Common myeloid progenitor, CD34-positive (primary cell): Measurements from ENCODE around the gene UBE2L5.
A peak's percentile ranks its signal among the peaks of the same experiment; 100 is the strongest.
"Not testable (repeated sequence)": the region's sequence is repeated elsewhere in the genome, so short reads cannot be mapped to it uniquely, and the experiment has no call there.

Experiments used
- CTCF ChIA-PET: fragments of 350-600 bp; sonication (Branson Sonifier 250); formaldehyde crosslinking; loops from one replicate; lab custom pipeline; 2021; ENCODE audit warnings: antibody characterized with exemption; lab: Charles Lee
- POLR2A ChIA-PET: fragments of 350-600 bp; sonication (Branson Sonifier 250); formaldehyde crosslinking; loops from one replicate; lab custom pipeline; 2021; ENCODE audit warnings: antibody characterized with exemption; lab: Charles Lee
- DNase-seq, 3 donors: peaks; one replicate each; pipeline versions ENCODE4 v3.0.0 to v3.0.0-alpha.2; 2013
- H3K27ac ChIP-seq, 2 experiments: 1 replicate in 1 of 2; 2 replicates in 1 of 2; pipeline ENCODE4 v1.7.0; 2013; ENCODE audit warnings: inconsistent platforms in 2 of 2, low read length in 2 of 2, mild to moderate bottlenecking in 2 of 2, low read depth in 1 of 2, moderate library complexity in 1 of 2; ENCODE audit not compliant: severe bottlenecking in 2 of 2, insufficient read depth in 1 of 2, poor library complexity in 1 of 2
- H3K27me3 ChIP-seq, 5 experiments: replicated peaks in 2 of 5; 1 replicate in 3 of 5; 2 replicates in 2 of 5; pipeline versions ENCODE4 v1.6.1 to v1.7.0; 2013; ENCODE audit warnings: low read length in 4 of 5, mild to moderate bottlenecking in 2 of 5, moderate library complexity in 2 of 5, inconsistent platforms in 1 of 5; ENCODE audit not compliant: insufficient read depth in 5 of 5, control insufficient read depth in 4 of 5
- H3K36me3 ChIP-seq, 4 experiments: 1 replicate in 2 of 4; 2 replicates in 2 of 4; pipeline versions ENCODE4 v1.6.1 to v1.7.0; 2013; ENCODE audit warnings: low read length in 3 of 4, control low read depth in 1 of 4, mild to moderate bottlenecking in 1 of 4; ENCODE audit not compliant: control insufficient read depth in 4 of 4, insufficient read depth in 4 of 4
- H3K4me1 ChIP-seq, 4 experiments: 1 replicate in 3 of 4; 2 replicates in 1 of 4; pipeline versions ENCODE4 v1.6.1 to v1.7.1; 2013; ENCODE audit warnings: low read length in 3 of 4, mild to moderate bottlenecking in 3 of 4, control low read depth in 1 of 4, inconsistent platforms in 1 of 4, moderate library complexity in 1 of 4; ENCODE audit not compliant: control insufficient read depth in 4 of 4, insufficient read depth in 4 of 4; ENCODE audit errors: control extremely low read depth in 1 of 4
- H3K4me3 ChIP-seq, 7 experiments: 1 replicate in 4 of 7; 2 replicates in 3 of 7; pipeline versions ENCODE4 v1.5.1 to v1.7.0; 2013; ENCODE audit warnings: mild to moderate bottlenecking in 7 of 7, low read length in 6 of 7, moderate library complexity in 6 of 7, inconsistent platforms in 2 of 7, low read depth in 2 of 7, control low read depth in 1 of 7; ENCODE audit not compliant: insufficient read depth in 4 of 7, control insufficient read depth in 1 of 7; ENCODE audit errors: extremely low read depth in 1 of 7
- H3K9me3 ChIP-seq, 5 experiments: 1 replicate in 4 of 5; 2 replicates in 1 of 5; pipeline versions ENCODE4 v1.6.1 to v1.7.1; 2013; ENCODE audit warnings: low read length in 4 of 5, mild to moderate bottlenecking in 2 of 5, inconsistent platforms in 1 of 5, low read depth in 1 of 5, moderate library complexity in 1 of 5; ENCODE audit not compliant: control insufficient read depth in 4 of 5, insufficient read depth in 2 of 5; ENCODE audit errors: control extremely low read depth in 1 of 5
- WGBS: methylation state at CpG from one replicate; pipeline ENCODE4 v1.1.5; 2013; ENCODE audit not compliant: insufficient coverage; 5-methylcytosine and 5-hydroxymethylcytosine counted together

UBE2L5 gene

DNA sequence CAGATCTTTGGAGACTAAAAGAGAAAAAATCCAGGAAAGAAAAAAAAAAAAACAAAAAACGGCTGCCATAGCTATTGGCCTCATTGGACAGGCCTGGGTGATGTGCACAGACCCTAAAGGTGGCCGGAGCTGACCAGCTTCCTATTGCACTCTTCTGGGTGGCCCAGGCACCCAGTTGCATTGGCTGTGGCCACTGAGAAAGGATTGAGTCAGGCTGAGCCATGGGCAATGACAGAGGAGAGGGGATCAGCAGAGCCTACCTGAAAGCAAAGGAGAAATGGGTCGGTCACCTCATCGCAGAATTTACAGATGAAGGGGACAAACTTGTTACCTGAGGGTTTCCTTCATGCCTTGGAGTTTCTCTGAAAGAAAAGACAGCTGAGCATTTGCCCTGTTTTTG, 26.1 kb downstream of the UBE2L5 start:
- no peaks in the 10 kb centered on the region for H3K36me3 ChIP-seq
- no peak for DNase-seq
- H3K27me3 ChIP-seq = no peaks in the 10 kb centered on the region
- no peak overlapping the region for H3K4me3 ChIP-seq
- POLR2A ChIA-PET = no interaction called here
- H3K4me1 ChIP-seq = peaks cover 1 to 15% (median 11%) of the 10 kb centered on the region in 4 experiments
- no peaks in the 10 kb centered on the region for H3K9me3 ChIP-seq
- CTCF ChIA-PET = interaction anchor here (0.7 to 1.5 kb wide), 5 partner anchors 14 to 100 kb away, joined by 3 to 5 read pairs (median 3); no protein-coding TSS in a partner anchor
- H3K27ac ChIP-seq = no peak overlapping the region
- 96% methylated on average over 3 of the region's 4 CpGs for WGBS

- no peaks in the 10 kb centered on the region for H3K36me3 ChIP-seq
- no peaks in the 10 kb centered on the region for H3K27me3 ChIP-seq
- H3K4me3 ChIP-seq = no peak overlapping the region
- DNase-seq = no peak
- no peak overlapping the region for H3K27ac ChIP-seq
- no CpG with 5 or more reads among the region's 2 CpGs for WGBS
- H3K4me1 ChIP-seq = peaks cover 1 to 14% (median 9%) of the 10 kb centered on the region in 4 experiments
- ChIA-PET CTCF (interaction anchor here (1.1 to 1.5 kb wide), 4 partner anchors 13 to 64 kb away, joined by 3 to 5 read pairs (median 4); no protein-coding TSS in a partner anchor), POLR2A (no interaction called here)
- no peaks in the 10 kb centered on the region for H3K9me3 ChIP-seq
Observed at GRCh38 chr13:30450066-30450465, 27.8 kb downstream of the UBE2L5 start.

DNA sequence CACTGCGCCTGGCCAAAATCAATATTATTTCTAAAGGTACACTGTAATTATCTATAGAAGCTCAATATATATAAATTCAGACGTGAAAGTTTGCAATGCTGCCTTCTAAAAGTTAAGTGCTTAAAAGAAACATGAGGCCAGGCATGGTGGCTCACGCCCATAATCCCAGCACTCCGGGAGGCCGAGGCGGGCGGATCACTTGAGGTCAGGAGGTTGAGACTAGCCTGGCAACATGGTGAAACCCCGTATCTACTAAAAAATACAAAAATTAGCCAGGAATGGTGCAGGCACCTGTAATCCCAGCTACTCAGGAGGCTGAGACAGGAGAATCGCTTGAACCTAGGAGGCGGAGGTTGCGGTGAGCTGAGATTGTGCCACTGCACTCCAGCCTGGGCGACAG, 29.2 kb downstream of the UBE2L5 start:
- H3K4me3 ChIP-seq, H3K4me1 ChIP-seq, DNase-seq, H3K36me3 ChIP-seq, H3K27ac ChIP-seq, H3K9me3 ChIP-seq, POLR2A ChIA-PET, H3K27me3 ChIP-seq: not testable (repeated sequence)
- CTCF ChIA-PET = interaction anchor here (1.3 to 3.0 kb wide), 4 partner anchors 9 to 96 kb away, joined by 3 to 11 read pairs (median 5); no protein-coding TSS in a partner anchor
- WGBS = 100% methylated on average over 5 of the region's 12 CpGs

GRCh38 chr13:30453727-30454126, 31.4 kb downstream of the UBE2L5 start:
- Histone ChIP-seq H3K27ac (no peak overlapping the region), H3K9me3 (no peaks in the 10 kb centered on the region), H3K36me3 (peaks cover 0 to 10% (median 4%) of the 10 kb centered on the region in 4 experiments), H3K4me3 (no peak overlapping the region), H3K4me1 (no peaks in the 10 kb centered on the region), H3K27me3 (no peaks in the 10 kb centered on the region)
- ChIA-PET CTCF (interaction anchor here (0.8 to 3.0 kb wide), 2 partner anchors 8 to 99 kb away, joined by 4 to 11 read pairs; no protein-coding TSS in a partner anchor), POLR2A (interaction anchor here (0.6 kb wide), 1 partner anchor 99 kb away, joined by 6 read pairs; no protein-coding TSS in a partner anchor)
- WGBS = no CpG with 5 or more reads among the region's 4 CpGs
- peak; percentile 23 to 84 (median 68) for DNase-seq

DNA sequence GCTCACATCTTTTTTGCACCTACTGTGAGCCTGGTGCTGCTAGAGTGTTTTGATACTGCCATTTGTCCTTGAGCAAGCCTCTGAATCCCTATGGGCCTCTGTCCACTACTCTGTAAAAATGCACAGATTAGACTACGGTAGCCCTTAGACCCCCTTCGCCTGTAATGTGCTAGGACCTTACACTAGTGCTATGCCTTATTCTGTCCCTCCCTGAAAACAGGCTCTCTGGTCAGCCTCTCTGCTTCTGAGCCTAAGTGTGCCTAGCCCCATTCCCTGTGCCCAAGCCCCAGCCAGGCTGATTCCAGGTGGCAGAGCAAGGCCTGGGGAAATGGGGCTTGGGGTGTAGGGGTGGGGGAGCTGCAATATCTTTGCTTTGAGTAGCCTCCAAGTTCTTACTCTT, 32.7 kb downstream of the UBE2L5 start:
- H3K27ac ChIP-seq = no peak overlapping the region

GRCh38 chr13:30456290-30456689, 34.0 kb downstream of the UBE2L5 start:
- Histone ChIP-seq H3K36me3 (peaks cover 4 to 12% (median 10%) of the 10 kb centered on the region in 4 experiments), H3K27ac (no peak overlapping the region), H3K9me3 (no peaks in the 10 kb centered on the region), H3K4me3 (no peak overlapping the region), H3K4me1 (peaks cover 0 to under 1% (median 0%) of the 10 kb centered on the region in 4 experiments), H3K27me3 (no peaks in the 10 kb centered on the region)
- POLR2A ChIA-PET = no interaction called here
- CTCF ChIA-PET = interaction anchor here (1.0 to 1.2 kb wide), 2 partner anchors 34 to 100 kb away, joined by 3 read pairs; partner anchors contain the start of gene UBE2L5
- WGBS = 100% methylated on average over 2 of the region's 3 CpGs
- no peak for DNase-seq

More for the DNA sequence above, 32.7 kb downstream of the UBE2L5 start:
- ChIA-PET POLR2A (interaction anchor here (0.6 kb wide), 1 partner anchor 109 kb away, joined by 3 read pairs; no protein-coding TSS in a partner anchor), CTCF (interaction anchor here (0.9 to 1.3 kb wide), 5 partner anchors 9 to 53 kb away, joined by 3 to 5 read pairs (median 3); partner anchors contain the start of gene UBE2L5)
- H3K4me1 ChIP-seq = no peaks in the 10 kb centered on the region
- DNase-seq = no peak
- no peaks in the 10 kb centered on the region for H3K27me3 ChIP-seq
- no CpG with 5 or more reads among the region's 2 CpGs for WGBS
- peaks cover 3 to 12% (median 10%) of the 10 kb centered on the region in 4 experiments for H3K36me3 ChIP-seq
- H3K9me3 ChIP-seq = no peaks in the 10 kb centered on the region
- no peak overlapping the region for H3K4me3 ChIP-seq

DNA sequence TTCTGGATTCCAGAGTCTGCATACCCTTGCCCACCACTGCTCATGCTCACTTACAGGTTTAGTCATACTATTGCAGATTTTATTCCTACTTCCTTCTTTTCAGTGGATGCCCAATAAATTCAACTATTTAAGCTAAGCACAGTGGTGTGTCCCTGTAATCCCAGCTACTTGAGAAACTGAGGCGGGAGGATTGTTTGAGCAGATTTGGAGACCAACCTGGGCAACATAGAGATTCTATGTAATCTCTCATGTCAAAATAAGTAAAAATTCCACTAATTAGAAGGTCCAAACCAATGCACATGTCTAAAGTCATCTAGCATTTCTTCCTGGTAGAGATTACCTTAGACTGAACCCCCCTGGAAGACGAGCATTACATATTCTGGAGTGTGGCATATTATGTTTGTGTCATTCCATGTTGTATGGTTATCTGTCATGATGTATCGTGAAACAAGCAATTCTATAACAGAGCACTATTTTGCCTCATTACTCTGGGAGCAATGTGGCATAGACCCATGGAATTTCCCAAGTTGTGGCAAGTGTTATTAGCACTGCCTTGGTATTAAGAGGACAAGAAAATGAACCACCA, 35.1 kb downstream of the UBE2L5 start:
- Histone ChIP-seq H3K27me3 (no peaks in the 10 kb centered on the region), H3K4me3 (no peak overlapping the region), H3K27ac (no peak overlapping the region), H3K36me3 (peaks cover 10 to 17% (median 15%) of the 10 kb centered on the region in 4 experiments), H3K4me1 (peaks cover 5 to 10% (median 9%) of the 10 kb centered on the region in 4 experiments), H3K9me3 (no peaks in the 10 kb centered on the region)
- 0% methylated on average over 1 of the region's 3 CpGs for WGBS
- POLR2A ChIA-PET = interaction anchor here (0.6 kb wide), 1 partner anchor 310 kb away, joined by 4 read pairs; no protein-coding TSS in a partner anchor
- DNase-seq = no peak
- CTCF ChIA-PET = interaction anchor here (0.6 to 1.1 kb wide), 2 partner anchors 11 to 41 kb away, joined by 3 read pairs; no protein-coding TSS in a partner anchor
